ENCODE measurements around the gene CPEB4.
A peak's percentile ranks its signal among the peaks of the same experiment; 100 is the strongest.

The CPEB4 gene

GRCh38 chr5:173887610-173888472 is at the start of gene CPEB4:
Gene CPEB4 (plus strand): TSS chr5:173888349. CDS start chr5:173889734, 1,385 bp downstream.
- peak; percentile 93 to 97 for DNase-seq (ENCODE audit: low read depth in 2 of 2, low spot score in 1 of 2)

GRCh38 chr5:173839117-173839713 is 48.9 kb upstream of the CPEB4 start:
- DNase-seq (ENCODE audit: low read depth in 2 of 2, low spot score in 1 of 2) = no peak

- DNase-seq (ENCODE audit: low read depth in 2 of 2, low spot score in 1 of 2) = no peak
Observed at GRCh38 chr5:173840111-173840983, 47.8 kb upstream of the CPEB4 start.

- DNase-seq (ENCODE audit: low read depth in 2 of 2, low spot score in 1 of 2) = no peak
Observed at GRCh38 chr5:173841710-173842109, 46.4 kb upstream of the CPEB4 start.

- DNase-seq (ENCODE audit: low read depth in 2 of 2, low spot score in 1 of 2) = no peak
Observed at GRCh38 chr5:173843794-173844193, 44.4 kb upstream of the CPEB4 start.

- no peak for DNase-seq (ENCODE audit: low read depth in 2 of 2, low spot score in 1 of 2)
Observed at GRCh38 chr5:173845321-173845720, 42.8 kb upstream of the CPEB4 start.

GRCh38 chr5:173846929-173847501 is 41.1 kb upstream of the CPEB4 start:
- no peak for DNase-seq (ENCODE audit: low read depth in 2 of 2, low spot score in 1 of 2)

GRCh38 chr5:173848986-173849596 is 39.1 kb upstream of the CPEB4 start:
- no peak for DNase-seq (ENCODE audit: low read depth in 2 of 2, low spot score in 1 of 2)

GRCh38 chr5:173849908-173850307 is 38.2 kb upstream of the CPEB4 start:
- no peak for DNase-seq (ENCODE audit: low read depth in 2 of 2, low spot score in 1 of 2)

GRCh38 chr5:173850659-173851058 is 37.5 kb upstream of the CPEB4 start:
- no peak for DNase-seq (ENCODE audit: low read depth in 2 of 2, low spot score in 1 of 2)

- no peak for DNase-seq (ENCODE audit: low read depth in 2 of 2, low spot score in 1 of 2)
Observed at GRCh38 chr5:173851595-173852243, 36.4 kb upstream of the CPEB4 start.

GRCh38 chr5:173852790-173853359 is 35.3 kb upstream of the CPEB4 start:
- DNase-seq (ENCODE audit: low read depth in 2 of 2, low spot score in 1 of 2) = no peak

- no peak for DNase-seq (ENCODE audit: low read depth in 2 of 2, low spot score in 1 of 2)
Observed at GRCh38 chr5:173853370-173854131, 34.6 kb upstream of the CPEB4 start.

GRCh38 chr5:173855162-173855994 is 32.8 kb upstream of the CPEB4 start:
- no peak for DNase-seq (ENCODE audit: low read depth in 2 of 2, low spot score in 1 of 2)

GRCh38 chr5:173855995-173856656 is 32.0 kb upstream of the CPEB4 start:
- DNase-seq (ENCODE audit: low read depth in 2 of 2, low spot score in 1 of 2) = no peak

- no peak for DNase-seq (ENCODE audit: low read depth in 2 of 2, low spot score in 1 of 2)
Observed at GRCh38 chr5:173857234-173857633, 30.9 kb upstream of the CPEB4 start.

GRCh38 chr5:173858021-173858669 is 30.0 kb upstream of the CPEB4 start:
- DNase-seq (ENCODE audit: low read depth in 2 of 2, low spot score in 1 of 2) = no peak

All from stimulated activated CD8-positive, alpha-beta memory T cell treated with anti-CD3 and anti-CD28 coated beads, Interleukin-4, amount 100 ng/mL, for 4 hours (primary cell).